GM18909 (cell line): ENCODE data around the gene ZNF66.
"Not testable (repeated sequence)": the region's sequence is repeated elsewhere in the genome, so short reads cannot be mapped to it uniquely, and the experiment has no call there.

Experiments used
- ATAC-seq: cut with Tn5 transposase; IDR thresholded peaks from one replicate; pipeline ENCODE4 v1.9.1; 2021; ENCODE audit warnings: mild to moderate bottlenecking; ENCODE audit not compliant: unreplicated experiment, poor library complexity

Gene ZNF66

GRCh38 chr19:20776083-20777076 lies at the start of gene ZNF66:
ZNF66 (plus strand) TSS chr19:20776304; CDS start chr19:20776448, 144 bp downstream.
- peak; percentile 98 for ATAC-seq

- ATAC-seq, result not testable (repeated sequence)
Observed at GRCh38 chr19:20750169-20750568, 25.9 kb upstream of the ZNF66 start.

- not testable (repeated sequence) for ATAC-seq
Observed at GRCh38 chr19:20752291-20752690, 23.8 kb upstream of the ZNF66 start.

GRCh38 chr19:20769225-20769736 lies 6.8 kb upstream of the ZNF66 start:
- ATAC-seq, result not testable (repeated sequence)

GRCh38 chr19:20787786-20788185 lies 11.7 kb downstream of the ZNF66 start:
- no peak for ATAC-seq

- no peak for ATAC-seq
Observed at GRCh38 chr19:20791806-20792205, 15.7 kb downstream of the ZNF66 start.

GRCh38 chr19:20806311-20807262 lies 30.5 kb downstream of the ZNF66 start:
- ATAC-seq, result not testable (repeated sequence)

- no peak for ATAC-seq
Observed at GRCh38 chr19:20840371-20840770, 64.3 kb downstream of the ZNF66 start.
